ENCODE data around the gene NEURL4.

Gene NEURL4

DNA sequence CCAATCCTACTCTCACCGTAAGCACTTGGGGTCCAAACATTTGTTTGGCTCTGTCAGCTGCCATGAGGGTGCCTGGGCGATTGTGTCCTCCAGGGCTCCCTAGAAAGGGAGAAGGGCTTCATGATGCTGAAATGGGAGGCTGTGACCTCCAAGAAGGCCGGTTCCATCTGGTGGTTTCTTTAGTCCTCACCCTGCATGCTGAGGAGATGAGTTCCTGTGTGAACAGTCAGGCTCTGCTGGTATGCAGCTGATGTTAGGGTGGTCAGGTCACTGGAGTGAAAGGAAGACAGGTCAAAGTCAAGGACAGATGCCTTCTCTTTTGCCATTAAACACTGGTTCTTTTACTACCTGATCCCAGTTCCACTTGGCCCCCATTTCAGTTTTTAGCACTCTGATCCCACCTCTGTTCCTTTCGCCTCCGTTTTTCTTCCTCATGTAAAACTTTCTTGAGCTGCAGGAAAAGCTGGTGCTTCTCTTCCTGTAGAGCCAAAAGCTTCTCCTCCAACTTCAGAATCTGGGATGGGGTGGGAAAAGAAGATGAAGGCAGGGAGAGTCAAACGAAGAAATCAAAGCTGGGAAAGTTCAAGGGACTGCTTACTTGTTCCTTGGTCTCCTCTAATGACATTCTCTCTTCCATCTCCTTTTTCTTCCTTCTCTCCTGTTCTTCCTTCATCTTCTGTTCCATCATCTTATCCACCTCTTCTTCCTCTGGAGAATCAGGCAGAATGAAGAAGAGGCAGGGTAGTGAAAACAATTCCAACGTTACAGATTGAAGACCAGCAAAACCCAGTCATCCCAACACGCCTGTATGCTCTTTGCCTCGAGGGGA, 15.0 kb downstream of the NEURL4 start:
- no peaks in the 10 kb centered on the region for H3K27me3 ChIP-seq
- peak overlapping the region; percentile 89 to 92 for H3K27ac ChIP-seq
- TF ChIP-seq, protein P1, sequence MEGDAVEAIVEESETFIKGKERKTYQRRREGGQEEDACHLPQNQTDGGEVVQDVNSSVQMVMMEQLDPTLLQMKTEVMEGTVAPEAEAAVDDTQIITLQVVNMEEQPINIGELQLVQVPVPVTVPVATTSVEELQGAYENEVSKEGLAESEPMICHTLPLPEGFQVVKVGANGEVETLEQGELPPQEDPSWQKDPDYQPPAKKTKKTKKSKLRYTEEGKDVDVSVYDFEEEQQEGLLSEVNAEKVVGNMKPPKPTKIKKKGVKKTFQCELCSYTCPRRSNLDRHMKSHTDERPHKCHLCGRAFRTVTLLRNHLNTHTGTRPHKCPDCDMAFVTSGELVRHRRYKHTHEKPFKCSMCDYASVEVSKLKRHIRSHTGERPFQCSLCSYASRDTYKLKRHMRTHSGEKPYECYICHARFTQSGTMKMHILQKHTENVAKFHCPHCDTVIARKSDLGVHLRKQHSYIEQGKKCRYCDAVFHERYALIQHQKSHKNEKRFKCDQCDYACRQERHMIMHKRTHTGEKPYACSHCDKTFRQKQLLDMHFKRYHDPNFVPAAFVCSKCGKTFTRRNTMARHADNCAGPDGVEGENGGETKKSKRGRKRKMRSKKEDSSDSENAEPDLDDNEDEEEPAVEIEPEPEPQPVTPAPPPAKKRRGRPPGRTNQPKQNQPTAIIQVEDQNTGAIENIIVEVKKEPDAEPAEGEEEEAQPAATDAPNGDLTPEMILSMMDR (IDR thresholded peaks at IDR 0.05) = no peak
- no peaks in the 10 kb centered on the region for H3K9me3 ChIP-seq
- peaks cover 0 to 58% (median 43%) of the 10 kb centered on the region in 4 donors for H3K4me1 ChIP-seq
- DNase-seq = no peak
- H3K36me3 ChIP-seq = peaks cover 45 to 77% (median 68%) of the 10 kb centered on the region in 3 donors
- intact Hi-C loops (cut with DNase I; ENCODE audit: low total_unique reads) = no loop called here
- H3K4me3 ChIP-seq = peak overlapping the region; percentile 77 to 78

DNA sequence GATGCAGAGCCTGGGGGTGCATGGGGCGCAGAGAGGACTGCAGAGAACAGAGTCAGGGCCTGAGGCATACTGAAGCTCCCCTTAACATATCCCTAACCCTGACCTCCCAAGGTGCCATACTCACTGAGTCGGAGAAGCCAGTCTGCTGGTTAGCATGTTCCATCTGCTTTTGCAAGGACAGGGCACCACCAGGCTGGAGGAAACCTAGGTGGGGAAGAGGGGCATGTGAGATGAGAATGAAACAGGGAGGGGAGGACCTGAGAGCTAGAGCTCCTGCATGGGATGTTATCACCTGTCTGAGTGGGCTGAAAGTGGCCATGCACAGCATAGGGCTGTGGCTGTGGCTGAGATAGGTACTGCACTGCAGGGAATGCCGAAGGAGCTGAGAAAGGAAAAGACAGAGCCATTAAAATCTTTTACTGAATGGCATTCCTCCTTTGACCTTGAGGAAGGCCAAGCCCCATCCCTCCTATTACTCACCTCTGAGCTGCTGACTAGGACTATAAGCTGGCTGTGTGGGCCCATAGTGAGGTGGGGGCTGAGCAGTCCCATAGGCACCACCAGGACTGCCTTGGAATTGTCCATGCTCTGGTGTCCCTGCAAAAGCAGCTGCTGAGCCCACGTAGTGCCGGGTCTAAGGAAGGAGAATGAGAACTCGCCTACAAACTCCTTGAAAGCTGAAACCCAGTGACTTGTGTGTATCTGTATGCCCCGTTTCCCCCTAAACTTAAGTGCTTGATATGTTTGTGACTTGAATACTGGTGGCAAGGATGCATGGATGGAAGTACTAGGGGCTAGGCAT, 15.8 kb downstream of the NEURL4 start:
- Histone ChIP-seq H3K4me1 (peaks cover 0 to 62% (median 48%) of the 10 kb centered on the region in 4 donors), H3K27ac (no peak overlapping the region), H3K27me3 (no peaks in the 10 kb centered on the region), H3K4me3 (no peak overlapping the region), H3K36me3 (peaks cover 45 to 68% (median 60%) of the 10 kb centered on the region in 3 donors), H3K9me3 (no peaks in the 10 kb centered on the region)
- DNase-seq = no peak
- intact Hi-C loops (cut with DNase I; ENCODE audit: low total_unique reads) = no loop called here
- TF ChIP-seq, protein P1 (IDR thresholded peaks at IDR 0.05) = no peak

DNA sequence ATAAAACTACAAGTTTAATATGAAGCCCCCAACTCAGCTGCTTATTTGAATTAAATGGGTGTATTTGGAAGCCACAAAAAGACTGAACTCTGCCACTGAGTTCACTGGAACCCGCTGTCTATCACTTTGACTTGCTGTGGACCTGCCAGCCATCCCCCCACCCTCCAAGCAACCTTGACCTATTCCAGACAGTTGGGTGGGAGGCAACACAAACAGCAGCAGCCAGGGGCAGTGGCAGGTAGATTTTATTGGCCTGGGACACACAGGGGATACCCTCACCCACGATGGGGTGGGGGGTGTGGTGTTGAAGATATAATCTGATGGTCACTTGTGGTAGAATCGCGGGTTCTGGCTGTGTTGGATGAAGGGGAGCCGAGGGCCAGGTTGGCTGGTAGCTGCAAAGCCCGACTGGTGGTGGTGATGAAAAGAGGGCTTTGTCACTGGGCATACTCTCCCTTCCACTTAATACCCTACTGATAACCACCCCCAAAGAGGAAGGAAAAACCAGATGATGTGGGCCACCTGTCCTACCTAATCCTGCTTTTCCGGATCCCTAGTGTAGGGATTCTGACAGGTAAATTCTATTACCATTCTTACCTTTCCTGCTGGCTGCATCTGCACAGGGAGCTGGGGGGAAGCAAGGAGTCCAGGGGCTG, 16.6 kb downstream of the NEURL4 start:
- Histone ChIP-seq H3K36me3 (peaks cover 41 to 61% (median 52%) of the 10 kb centered on the region in 3 donors), H3K4me3 (no peak overlapping the region), H3K27me3 (no peaks in the 10 kb centered on the region), H3K27ac (no peak overlapping the region), H3K4me1 (peaks cover 0 to 62% (median 48%) of the 10 kb centered on the region in 4 donors), H3K9me3 (no peaks in the 10 kb centered on the region)
- TF ChIP-seq, protein P1 (IDR thresholded peaks at IDR 0.05) = no peak
- DNase-seq = no peak
- intact Hi-C loops (cut with DNase I; ENCODE audit: low total_unique reads) = no loop called here

DNA sequence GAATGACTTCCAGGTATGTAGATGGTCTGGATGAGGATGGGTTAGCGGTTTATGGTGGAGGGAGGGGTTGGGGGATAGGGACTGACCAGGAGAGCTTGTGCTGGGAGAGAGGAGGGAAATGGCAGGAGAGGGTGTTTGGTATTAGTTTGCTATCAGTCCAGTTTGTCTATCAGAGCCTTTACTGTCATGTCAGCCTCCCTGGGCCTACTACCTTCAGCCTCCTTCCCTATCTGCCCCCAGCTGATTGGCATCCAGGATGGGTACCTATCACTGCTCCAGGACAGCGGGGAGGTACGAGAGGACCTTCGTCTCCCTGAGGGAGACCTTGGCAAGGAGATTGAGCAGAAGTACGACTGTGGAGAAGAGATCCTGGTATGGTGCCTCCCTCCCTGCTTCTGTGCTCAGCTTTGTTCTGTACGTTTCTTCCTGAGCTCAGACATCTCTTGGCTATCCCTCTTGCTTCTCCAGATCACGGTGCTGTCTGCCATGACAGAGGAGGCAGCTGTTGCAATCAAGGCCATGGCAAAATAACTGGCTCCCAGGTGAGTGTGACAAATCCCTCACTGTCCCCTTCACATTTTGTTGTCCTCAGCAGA, 17.9 kb downstream of the NEURL4 start:
- no peaks in the 10 kb centered on the region for H3K9me3 ChIP-seq
- TF ChIP-seq, protein P1 (IDR thresholded peaks at IDR 0.05) = no peak
- DNase-seq = no peak
- peaks cover 41 to 52% (median 47%) of the 10 kb centered on the region in 3 donors for H3K36me3 ChIP-seq
- H3K27me3 ChIP-seq = no peaks in the 10 kb centered on the region
- peaks cover 0 to 63% (median 51%) of the 10 kb centered on the region in 4 donors for H3K4me1 ChIP-seq
- intact Hi-C loops (cut with DNase I; ENCODE audit: low total_unique reads) = no loop called here
- no peak overlapping the region for H3K27ac ChIP-seq
- no peak overlapping the region for H3K4me3 ChIP-seq

DNA sequence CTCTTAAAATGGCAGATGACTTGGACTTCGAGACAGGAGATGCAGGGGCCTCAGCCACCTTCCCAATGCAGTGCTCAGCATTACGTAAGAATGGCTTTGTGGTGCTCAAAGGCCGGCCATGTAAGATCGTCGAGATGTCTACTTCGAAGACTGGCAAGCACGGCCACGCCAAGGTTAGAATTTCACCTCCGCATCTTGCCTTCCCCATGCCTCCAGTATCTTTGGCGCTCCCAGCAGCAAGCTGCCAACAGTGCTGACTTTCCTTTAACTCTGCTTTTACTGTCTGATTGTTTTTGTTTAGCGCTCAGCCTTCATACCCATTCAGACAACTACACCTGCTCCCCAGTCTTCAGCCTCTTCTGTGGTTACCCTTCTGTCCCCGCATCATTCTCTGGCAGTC, 19.5 kb downstream of the NEURL4 start:
- Histone ChIP-seq H3K27ac (peak overlapping the region in 1 of 2 donors; percentile 95), H3K4me1 (peaks cover 0 to 56% (median 45%) of the 10 kb centered on the region in 4 donors), H3K27me3 (no peaks in the 10 kb centered on the region), H3K36me3 (peaks cover 41 to 52% (median 47%) of the 10 kb centered on the region in 3 donors), H3K9me3 (no peaks in the 10 kb centered on the region), H3K4me3 (peak overlapping the region in 1 of 2 donors; percentile 98)
- no peak for DNase-seq
- intact Hi-C loops (cut with DNase I; ENCODE audit: low total_unique reads) = no loop called here
- TF ChIP-seq, protein P1 (IDR thresholded peaks at IDR 0.05) = no peak

Measured in tibial artery (tissue), 4 donors.